IPS-18c (cell line): ENCODE measurements around the gene TSPAN11.
A peak's percentile ranks its signal among the peaks of the same experiment; 100 is the strongest.
"Not testable (repeated sequence)": the region's sequence is repeated elsewhere in the genome, so short reads cannot be mapped to it uniquely, and the experiment has no call there.

Experiments used
- H3K4me3 ChIP-seq: 2 replicates; pipeline ENCODE4 v1.7.0; 2013; ENCODE audit warnings: low read depth, mild to moderate bottlenecking, low read length, moderate library complexity; ENCODE audit not compliant: insufficient read depth
- H3K9me3 ChIP-seq: one replicate; pipeline ENCODE4 v1.6.1; 2013; ENCODE audit warnings: mild to moderate bottlenecking, low read length, moderate library complexity; ENCODE audit not compliant: control insufficient read depth, insufficient read depth

The TSPAN11 gene

GRCh38 chr12:30926243-30927221 lies at the start of gene TSPAN11:
TSS of gene TSPAN11 (plus strand) at chr12:30926748. CDS start at chr12:30953992, 27,244 bp downstream.
- no peaks in the 10 kb centered on the region for H3K9me3 ChIP-seq
- H3K4me3 ChIP-seq: peak within 1 kb of the TSS; percentile 49

GRCh38 chr12:30877105-30877875 lies 49.3 kb upstream of the TSPAN11 start:
- no peak overlapping the region for H3K4me3 ChIP-seq

GRCh38 chr12:30878024-30878423 lies 48.5 kb upstream of the TSPAN11 start:
- Histone ChIP-seq H3K9me3 (no peaks in the 10 kb centered on the region), H3K4me3 (no peak overlapping the region)

More at GRCh38 chr12:30877105-30877875, 49.3 kb upstream of the TSPAN11 start:
- no peaks in the 10 kb centered on the region for H3K9me3 ChIP-seq

- Histone ChIP-seq H3K4me3 (no peak overlapping the region), H3K9me3 (no peaks in the 10 kb centered on the region)
These were observed 46.5 kb upstream of the TSPAN11 start for GRCh38 chr12:30880061-30880460.

GRCh38 chr12:30880813-30881212 lies 45.7 kb upstream of the TSPAN11 start:
- Histone ChIP-seq H3K4me3 (no peak overlapping the region), H3K9me3 (no peaks in the 10 kb centered on the region)

GRCh38 chr12:30882706-30883105 lies 43.8 kb upstream of the TSPAN11 start:
- no peaks in the 10 kb centered on the region for H3K9me3 ChIP-seq
- no peak overlapping the region for H3K4me3 ChIP-seq

GRCh38 chr12:30884799-30885198 lies 41.7 kb upstream of the TSPAN11 start:
- no peaks in the 10 kb centered on the region for H3K9me3 ChIP-seq
- no peak overlapping the region for H3K4me3 ChIP-seq

GRCh38 chr12:30885321-30885720 lies 41.2 kb upstream of the TSPAN11 start:
- H3K9me3 ChIP-seq: no peaks in the 10 kb centered on the region
- no peak overlapping the region for H3K4me3 ChIP-seq

GRCh38 chr12:30887226-30887625 lies 39.3 kb upstream of the TSPAN11 start:
- H3K9me3 ChIP-seq: no peaks in the 10 kb centered on the region

GRCh38 chr12:30888241-30888640 lies 38.3 kb upstream of the TSPAN11 start:
- H3K9me3 ChIP-seq: no peaks in the 10 kb centered on the region

More at GRCh38 chr12:30887226-30887625, 39.3 kb upstream of the TSPAN11 start:
- H3K4me3 ChIP-seq: no peak overlapping the region

GRCh38 chr12:30894531-30894930 lies 32.0 kb upstream of the TSPAN11 start:
- H3K4me3 ChIP-seq, H3K9me3 ChIP-seq: not testable (repeated sequence)

More at GRCh38 chr12:30888241-30888640, 38.3 kb upstream of the TSPAN11 start:
- H3K4me3 ChIP-seq: no peak overlapping the region

- H3K4me3 ChIP-seq: no peak overlapping the region
These were observed 30.1 kb upstream of the TSPAN11 start for GRCh38 chr12:30896461-30896860.

GRCh38 chr12:30898846-30899245 lies 27.7 kb upstream of the TSPAN11 start:
- H3K9me3 ChIP-seq: no peaks in the 10 kb centered on the region

More at GRCh38 chr12:30896461-30896860, 30.1 kb upstream of the TSPAN11 start:
- no peaks in the 10 kb centered on the region for H3K9me3 ChIP-seq

GRCh38 chr12:30900351-30900750 lies 26.2 kb upstream of the TSPAN11 start:
- Histone ChIP-seq H3K4me3 (no peak overlapping the region), H3K9me3 (no peaks in the 10 kb centered on the region)

More at GRCh38 chr12:30898846-30899245, 27.7 kb upstream of the TSPAN11 start:
- no peak overlapping the region for H3K4me3 ChIP-seq

GRCh38 chr12:30902001-30902400 lies 24.5 kb upstream of the TSPAN11 start:
- H3K4me3 ChIP-seq: no peak overlapping the region
- no peaks in the 10 kb centered on the region for H3K9me3 ChIP-seq

GRCh38 chr12:30902596-30902995 lies 24.0 kb upstream of the TSPAN11 start:
- Histone ChIP-seq H3K4me3 (no peak overlapping the region), H3K9me3 (no peaks in the 10 kb centered on the region)

- H3K9me3 ChIP-seq: no peaks in the 10 kb centered on the region
- no peak overlapping the region for H3K4me3 ChIP-seq
These were observed 21.0 kb upstream of the TSPAN11 start for GRCh38 chr12:30905463-30906009.
